ENCODE results near the gene ZNRF1.
"Not testable (repeated sequence)": the region's sequence is repeated elsewhere in the genome, so short reads cannot be mapped to it uniquely, and the experiment has no call there.

The ZNRF1 gene

GRCh38 chr16:74998481-74999218, at the start of gene ZNRF1:
Gene ZNRF1 (plus strand): TSS chr16:74999024. CDS start chr16:74999672, 648 bp downstream.
- no peak for DNase-seq

- DNase-seq = no peak
Observed at GRCh38 chr16:74949309-74949708, 49.5 kb upstream of the ZNRF1 start.

GRCh38 chr16:74950511-74950910, 48.3 kb upstream of the ZNRF1 start:
- no peak for DNase-seq

GRCh38 chr16:74951206-74951605, 47.6 kb upstream of the ZNRF1 start:
- no peak for DNase-seq

GRCh38 chr16:74951681-74952080, 47.1 kb upstream of the ZNRF1 start:
- DNase-seq = no peak

- no peak for DNase-seq
Observed at GRCh38 chr16:74954763-74955162, 44.1 kb upstream of the ZNRF1 start.

GRCh38 chr16:74973304-74973703, 25.5 kb upstream of the ZNRF1 start:
- no peak for DNase-seq

GRCh38 chr16:74975591-74975990, 23.2 kb upstream of the ZNRF1 start:
- no peak for DNase-seq

GRCh38 chr16:74982256-74982655, 16.6 kb upstream of the ZNRF1 start:
- no peak for DNase-seq

- DNase-seq = no peak
Observed at GRCh38 chr16:74984194-74984528, 14.7 kb upstream of the ZNRF1 start.

- peak; percentile 91 for DNase-seq
Observed at GRCh38 chr16:74984529-74985296, 14.1 kb upstream of the ZNRF1 start, which contains the start of gene WDR59. Gene WDR59 (minus strand): TSS chr16:74985123. CDS start chr16:74985017, 106 bp downstream.

- no peak for DNase-seq
Observed at GRCh38 chr16:74987027-74987681, 11.7 kb upstream of the ZNRF1 start.

- DNase-seq = not testable (repeated sequence)
Observed at GRCh38 chr16:74989864-74990263, 9.0 kb upstream of the ZNRF1 start.

GRCh38 chr16:74990832-74991231, 8.0 kb upstream of the ZNRF1 start:
- no peak for DNase-seq

GRCh38 chr16:74991268-74991592, 7.6 kb upstream of the ZNRF1 start:
- DNase-seq = no peak

- DNase-seq = no peak
Observed at GRCh38 chr16:74991593-74992403, 7.0 kb upstream of the ZNRF1 start.

- no peak for DNase-seq
Observed at GRCh38 chr16:74995986-74996385, 2.8 kb upstream of the ZNRF1 start.

- DNase-seq = no peak
Observed at GRCh38 chr16:74997042-74997491, 1.8 kb upstream of the ZNRF1 start.

GRCh38 chr16:74999219-74999608, 390 bp downstream of the ZNRF1 start:
- no peak for DNase-seq

- DNase-seq = no peak
Observed at GRCh38 chr16:74999609-75000480, 1.0 kb downstream of the ZNRF1 start.

- no peak for DNase-seq
Observed at GRCh38 chr16:75000481-75001081, 1.8 kb downstream of the ZNRF1 start.

GRCh38 chr16:75002474-75002873, 3.6 kb downstream of the ZNRF1 start:
- DNase-seq = no peak

Data from NCI-H187 treated with DMSO at 0.1 percent for 48 hours (cell line).